ENCODE data around the gene RPS6KB2. TPM values are rescaled to one million over a fixed set of nuclear protein-coding genes. Genes with fewer than 3 reads are reported as not detected.
"Not testable (repeated sequence)": the region's sequence is repeated elsewhere in the genome, so short reads cannot be mapped to it uniquely, and the experiment has no call there.

Gene RPS6KB2
- total and polyA plus RNA-seq, 12 donors: 16.3 to 46.3 (median 23.2) TPM

DNA sequence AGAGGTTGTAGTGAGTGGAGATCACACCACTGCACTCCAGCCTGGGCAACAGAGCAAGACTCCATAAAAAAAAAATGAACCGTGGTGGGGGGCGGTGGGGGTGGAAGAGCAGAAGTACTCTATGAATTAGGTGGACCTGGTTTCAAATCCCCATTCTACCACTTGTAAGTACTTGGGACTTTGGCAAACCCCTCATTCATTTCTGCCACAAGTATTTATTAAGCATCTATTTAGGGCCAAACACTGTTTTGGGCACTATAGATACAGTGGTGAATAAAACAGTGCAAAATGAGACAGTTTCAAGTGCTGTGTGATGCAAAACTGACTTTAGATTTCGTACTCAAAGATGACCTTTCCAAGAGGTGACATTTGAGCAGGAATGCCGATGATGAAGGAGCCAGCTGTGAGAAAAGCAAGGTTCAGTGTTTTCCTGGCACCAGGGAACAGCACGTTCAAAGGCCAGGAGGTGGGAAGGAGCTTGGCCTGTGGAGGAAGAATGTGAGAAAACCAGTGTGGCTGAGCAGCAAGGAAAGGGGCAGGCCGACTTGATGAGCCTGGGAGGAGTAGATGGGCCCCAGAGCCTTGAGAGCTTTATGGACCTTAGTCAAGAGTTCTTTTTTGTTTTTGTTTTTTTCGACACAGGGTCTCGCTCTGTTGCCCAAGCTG is 42.2 kb downstream of the RPS6KB2 start:
- no peak for DNase-seq

DNA sequence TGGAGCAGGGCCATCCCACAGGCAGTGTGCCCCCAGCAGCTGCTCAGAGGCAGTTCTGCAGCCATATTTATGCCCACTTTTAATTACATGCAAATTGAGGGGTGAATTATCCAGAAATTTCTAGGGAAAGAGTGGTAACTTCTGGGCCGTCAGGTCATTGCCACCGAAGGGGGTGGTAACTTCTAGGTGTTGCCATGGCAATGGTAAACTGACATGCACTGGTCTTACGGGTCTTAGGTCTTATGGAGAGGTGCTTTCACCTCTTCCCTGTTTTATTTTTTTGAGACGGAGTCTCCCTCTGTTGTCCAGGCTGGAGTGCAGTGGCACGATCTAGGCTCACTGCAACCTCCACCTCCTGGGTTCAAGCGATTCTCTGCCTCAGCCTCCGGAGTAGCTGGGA is 44.6 kb downstream of the RPS6KB2 start:
- Histone ChIP-seq H3K27me3 (no peaks in the 10 kb centered on the region), H3K9me3 (no peaks in the 10 kb centered on the region), H3K4me1 (peaks cover 3 to 17% (median 13%) of the 10 kb centered on the region in 9 donors), H3K36me3 (no peaks in the 10 kb centered on the region), H3K4me3 (no peak overlapping the region), H3K27ac (no peak overlapping the region)
- WGBS, 2 donors: 77 to 81% methylated on average over 7 of the region's 7 CpGs
- no peak for TF ChIP-seq CTCF (IDR thresholded peaks at IDR 0.05)
- ATAC-seq (no peak), DNase-seq (no peak)
- intact Hi-C loops (cut with DNase I): no loop called here

More for the DNA sequence above, 42.2 kb downstream of the RPS6KB2 start:
- 87 to 88% methylated on average over 8 of the region's 8 CpGs for whole genome bisulfite sequencing, 2 donors
- Histone ChIP-seq H3K4me1 (peaks cover 3 to 36% (median 18%) of the 10 kb centered on the region in 9 donors), H3K4me3 (no peak overlapping the region), H3K27me3 (no peaks in the 10 kb centered on the region), H3K27ac (peak overlapping the region in 1 of 10 donors; percentile 89), H3K36me3 (peaks cover 0 to 6% (median 0%) of the 10 kb centered on the region in 9 donors), H3K9me3 (no peaks in the 10 kb centered on the region)
- intact Hi-C loops (cut with DNase I): no loop called here
- ATAC-seq: no peak
- TF ChIP-seq CTCF (IDR thresholded peaks at IDR 0.05): no peak

DNA sequence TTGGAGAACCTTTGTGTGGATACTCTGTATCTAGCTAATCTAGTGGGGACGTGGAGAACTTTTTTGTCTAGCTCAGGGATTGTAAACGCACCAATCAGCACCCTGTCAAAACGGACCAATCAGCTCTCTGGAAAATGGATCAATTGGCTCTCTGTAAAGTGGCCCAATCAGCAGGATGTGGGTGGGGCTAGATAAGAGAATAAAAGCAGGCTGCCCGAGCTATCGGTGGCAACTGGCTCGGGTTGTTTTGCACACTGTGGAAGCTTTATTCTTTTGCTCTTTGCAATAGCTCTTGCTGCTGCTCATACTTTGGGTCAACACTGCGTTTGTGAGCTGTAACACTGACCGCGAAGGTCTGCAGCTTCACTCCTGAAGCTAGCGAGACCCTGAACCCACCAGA is 48.4 kb downstream of the RPS6KB2 start:
- H3K27me3 ChIP-seq; DNase-seq; H3K36me3 ChIP-seq; ATAC-seq; H3K4me3 ChIP-seq; H3K9me3 ChIP-seq; H3K27ac ChIP-seq; intact Hi-C loops (cut with DNase I); H3K4me1 ChIP-seq: not testable (repeated sequence)
- 76 to 79% methylated on average over 10 of the region's 10 CpGs for WGBS, 2 donors

- WGBS, 2 donors: 84 to 87% methylated on average over 12 to 14 of the region's 16 CpGs
- H3K27ac ChIP-seq; H3K4me3 ChIP-seq; intact Hi-C loops (cut with DNase I); H3K36me3 ChIP-seq; ATAC-seq; DNase-seq; H3K4me1 ChIP-seq; H3K9me3 ChIP-seq; H3K27me3 ChIP-seq: not testable (repeated sequence)
Measured at GRCh38 chr11:67477344-67478050, 49.2 kb downstream of the RPS6KB2 start.

DNA sequence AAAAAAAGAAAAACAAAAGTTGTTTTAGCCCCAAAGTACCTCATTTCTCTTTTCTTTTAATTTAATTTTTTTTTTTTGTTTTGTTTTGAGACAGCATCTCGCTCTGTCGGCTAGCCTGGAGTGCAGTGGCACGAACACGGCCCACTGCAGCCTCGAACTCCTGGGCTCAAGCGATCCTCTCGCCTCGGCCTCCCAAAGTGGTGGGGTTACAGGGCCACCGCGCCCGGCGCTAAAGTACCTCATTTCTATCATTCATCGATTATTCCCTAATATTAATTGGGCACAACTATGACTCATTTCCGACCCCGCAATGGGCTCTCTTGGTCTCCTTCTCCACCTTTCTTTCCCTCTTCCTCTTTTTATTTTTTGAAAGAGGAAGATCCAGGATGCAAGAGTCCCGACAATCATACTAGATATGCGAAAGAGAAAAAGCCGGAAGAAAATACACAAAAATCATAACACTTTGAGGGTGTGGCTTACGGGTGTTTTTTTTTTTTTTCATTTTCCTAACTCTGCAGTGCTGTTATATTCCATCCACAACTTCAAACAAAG is 54.1 kb downstream of the RPS6KB2 start:
- no peak for TF ChIP-seq CTCF (IDR thresholded peaks at IDR 0.05)
- peaks cover 8 to 48% (median 23%) of the 10 kb centered on the region in 9 donors for H3K4me1 ChIP-seq
- H3K27me3 ChIP-seq: peaks cover 0 to 6% (median 0%) of the 10 kb centered on the region in 7 donors
- H3K9me3 ChIP-seq: no peaks in the 10 kb centered on the region
- DNase-seq (peak in 1 of 2 donors; percentile 3), ATAC-seq (peak in 5 of 8 donors; percentile 6 to 30 (median 19))
- peak overlapping the region; percentile 4 to 66 (median 55) for H3K4me3 ChIP-seq
- intact Hi-C loops (cut with DNase I): loop anchor here in 2 of 10 donors (2.0 to 5.0 kb wide), 2 partner anchors 24 to 80 kb away; partner anchors contain the start of genes PPP1CA (in 1 of the 2) and TBC1D10C (in 1 of the 2)
- WGBS, 2 donors: 51 to 53% methylated on average over 19 of the region's 19 CpGs
- H3K27ac ChIP-seq: peak overlapping the region; percentile 67 to 93 (median 84)
- H3K36me3 ChIP-seq: peaks cover 0 to 12% (median 0%) of the 10 kb centered on the region in 9 donors

Data from heart right ventricle (tissue), 16 donors.